Measurements from ENCODE around the gene APLP2. TPM values are rescaled to one million over a fixed set of nuclear protein-coding genes. Genes with fewer than 3 reads are reported as not detected.

Gene APLP2
- total RNA-seq, 2 donors from 2014 or later, result 326 to 454 TPM

DNA sequence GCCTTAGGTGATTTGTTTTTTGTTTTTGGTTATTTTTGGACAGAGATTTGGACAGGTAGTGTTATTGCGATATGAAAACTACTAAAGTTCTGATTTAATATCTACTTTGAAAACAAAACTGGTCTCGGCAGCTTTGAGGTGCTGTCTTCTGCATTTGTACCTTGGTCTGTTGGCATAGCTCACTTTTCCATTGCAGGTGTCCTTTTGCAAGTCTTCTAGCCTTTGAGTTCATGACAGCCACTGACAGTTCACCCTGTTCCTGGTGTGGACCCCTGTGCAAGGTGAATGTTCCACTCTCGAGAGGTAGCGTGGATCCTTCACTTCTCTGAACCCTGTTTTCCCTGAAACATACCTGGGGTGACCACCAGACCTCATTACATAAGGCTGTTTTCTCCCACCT is 45.0 kb downstream of the APLP2 start:
- Histone ChIP-seq H3K9me3 (no peaks in the 10 kb centered on the region), H3K27me3 (no peaks in the 10 kb centered on the region), H3K4me1 (peaks cover 0 to 15% of the 10 kb centered on the region in 2 donors), H3K36me3 (peaks cover 15% of the 10 kb centered on the region), H3K27ac (no peak overlapping the region), H3K4me3 (no peak overlapping the region)
- TF ChIP-seq, protein P1, sequence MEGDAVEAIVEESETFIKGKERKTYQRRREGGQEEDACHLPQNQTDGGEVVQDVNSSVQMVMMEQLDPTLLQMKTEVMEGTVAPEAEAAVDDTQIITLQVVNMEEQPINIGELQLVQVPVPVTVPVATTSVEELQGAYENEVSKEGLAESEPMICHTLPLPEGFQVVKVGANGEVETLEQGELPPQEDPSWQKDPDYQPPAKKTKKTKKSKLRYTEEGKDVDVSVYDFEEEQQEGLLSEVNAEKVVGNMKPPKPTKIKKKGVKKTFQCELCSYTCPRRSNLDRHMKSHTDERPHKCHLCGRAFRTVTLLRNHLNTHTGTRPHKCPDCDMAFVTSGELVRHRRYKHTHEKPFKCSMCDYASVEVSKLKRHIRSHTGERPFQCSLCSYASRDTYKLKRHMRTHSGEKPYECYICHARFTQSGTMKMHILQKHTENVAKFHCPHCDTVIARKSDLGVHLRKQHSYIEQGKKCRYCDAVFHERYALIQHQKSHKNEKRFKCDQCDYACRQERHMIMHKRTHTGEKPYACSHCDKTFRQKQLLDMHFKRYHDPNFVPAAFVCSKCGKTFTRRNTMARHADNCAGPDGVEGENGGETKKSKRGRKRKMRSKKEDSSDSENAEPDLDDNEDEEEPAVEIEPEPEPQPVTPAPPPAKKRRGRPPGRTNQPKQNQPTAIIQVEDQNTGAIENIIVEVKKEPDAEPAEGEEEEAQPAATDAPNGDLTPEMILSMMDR (IDR thresholded peaks at IDR 0.05), result no peak
- no peak for DNase-seq (ENCODE audit: low spot score)

DNA sequence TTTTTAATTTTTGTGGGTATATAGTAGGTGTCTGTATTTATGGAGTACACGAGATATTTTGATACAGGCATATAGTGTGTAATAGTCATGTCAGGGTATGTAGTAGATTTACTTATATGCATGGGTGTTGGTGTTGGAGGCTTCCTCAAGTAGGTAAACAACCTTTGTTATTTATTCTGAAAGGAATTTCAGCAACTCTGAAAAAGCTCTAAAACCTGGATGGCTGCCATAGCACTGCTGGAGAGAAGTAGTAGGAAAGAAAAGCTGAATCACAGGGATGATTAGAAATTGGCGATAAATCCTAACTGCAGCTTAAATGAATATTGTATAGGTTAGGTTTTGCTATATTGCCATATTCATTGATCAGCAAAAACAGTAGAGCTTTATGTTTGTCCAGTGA is 45.5 kb downstream of the APLP2 start:
- no peak overlapping the region for H3K27ac ChIP-seq
- TF ChIP-seq, protein P1 (IDR thresholded peaks at IDR 0.05), result no peak
- no peaks in the 10 kb centered on the region for H3K27me3 ChIP-seq
- peaks cover 0 to 15% of the 10 kb centered on the region in 2 donors for H3K4me1 ChIP-seq
- H3K36me3 ChIP-seq, result peaks cover 15% of the 10 kb centered on the region
- H3K9me3 ChIP-seq, result no peaks in the 10 kb centered on the region
- DNase-seq (ENCODE audit: low spot score), result no peak
- no peak overlapping the region for H3K4me3 ChIP-seq

DNA sequence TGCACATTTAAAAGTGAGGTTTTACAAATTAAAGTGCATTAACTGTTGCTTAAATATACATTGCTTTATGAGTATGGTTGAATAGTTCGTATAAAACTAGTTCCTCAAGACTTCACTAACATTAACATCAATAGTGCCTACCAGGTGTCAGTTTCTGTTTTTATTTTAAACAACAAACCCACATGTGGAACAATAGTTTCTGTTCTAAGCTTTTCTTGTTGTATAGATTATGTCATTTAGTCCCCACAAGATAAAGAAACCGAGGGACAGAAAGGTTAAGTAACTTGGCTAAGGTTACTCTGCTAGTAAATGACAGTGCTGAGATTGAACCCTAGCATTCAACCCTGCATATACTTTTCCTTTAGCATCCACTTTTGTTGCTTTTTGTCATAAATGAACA is 48.5 kb downstream of the APLP2 start:
- Histone ChIP-seq H3K27me3 (no peaks in the 10 kb centered on the region), H3K9me3 (no peaks in the 10 kb centered on the region), H3K27ac (no peak overlapping the region), H3K4me1 (peaks cover 0 to 12% of the 10 kb centered on the region in 2 donors), H3K36me3 (peaks cover 16% of the 10 kb centered on the region), H3K4me3 (no peak overlapping the region)
- no peak for DNase-seq (ENCODE audit: low spot score)
- TF ChIP-seq, protein P1 (IDR thresholded peaks at IDR 0.05), result no peak

DNA sequence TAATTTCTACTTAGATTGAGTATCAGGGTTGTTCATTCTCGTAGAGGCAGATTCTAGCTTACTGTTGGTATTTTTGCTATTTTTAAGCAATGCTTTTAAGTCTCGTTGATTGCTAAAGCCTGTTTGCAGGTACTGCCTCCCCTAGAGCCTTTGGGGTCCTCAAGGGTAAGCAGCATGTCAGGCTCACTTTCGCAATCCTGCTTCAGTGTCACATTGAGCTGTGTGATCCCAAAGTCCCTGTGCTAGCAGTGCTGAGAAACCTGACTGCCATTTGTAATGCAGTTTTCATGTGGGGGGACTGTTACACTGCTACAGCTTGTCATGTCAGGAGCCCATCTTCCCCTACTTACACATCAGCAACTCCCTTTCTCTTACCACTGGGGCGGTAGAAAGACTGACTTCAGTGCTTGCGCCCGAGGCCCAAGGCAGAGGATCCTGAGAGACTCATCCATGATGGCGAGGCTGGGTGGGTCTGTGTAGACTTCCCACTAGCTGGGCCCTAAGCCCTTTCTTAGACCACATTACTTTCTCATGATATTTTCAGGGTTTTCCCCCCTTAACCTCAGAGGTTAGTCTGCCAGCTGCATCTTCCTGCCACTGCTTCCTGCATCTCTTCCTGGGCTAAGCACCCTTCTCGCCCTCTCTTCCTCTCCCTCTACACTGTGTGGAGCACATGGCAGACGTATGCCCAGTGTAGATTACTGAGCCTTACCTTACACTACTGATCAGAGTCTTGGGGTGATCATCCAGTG is 49.1 kb downstream of the APLP2 start:
- no peak for DNase-seq (ENCODE audit: low spot score)
- Histone ChIP-seq H3K4me1 (peaks cover 0 to 15% of the 10 kb centered on the region in 2 donors), H3K36me3 (peaks cover 22% of the 10 kb centered on the region)

DNA sequence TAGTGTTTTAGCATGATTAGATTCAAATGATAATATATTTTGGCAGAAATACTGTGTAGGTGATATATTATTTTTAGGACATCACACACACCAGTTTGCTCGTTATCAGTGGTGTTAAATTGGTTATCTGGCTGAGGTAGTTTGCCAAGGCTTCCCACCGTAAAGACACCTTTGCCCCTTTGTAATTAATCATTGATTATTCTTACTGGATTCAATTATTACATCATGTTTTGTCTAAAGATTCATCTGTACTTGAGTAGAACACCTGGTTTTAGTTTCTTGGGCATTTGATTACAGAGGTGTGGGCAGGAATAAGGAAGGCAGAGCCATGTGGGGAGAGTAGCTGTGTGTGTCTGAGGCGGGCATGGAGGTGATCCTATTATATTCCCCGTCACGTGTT is 50.4 kb downstream of the APLP2 start:
- Histone ChIP-seq H3K27me3 (no peaks in the 10 kb centered on the region), H3K36me3 (peaks cover 22% of the 10 kb centered on the region), H3K4me3 (no peak overlapping the region), H3K27ac (no peak overlapping the region), H3K4me1 (peaks cover 0 to 21% of the 10 kb centered on the region in 2 donors), H3K9me3 (no peaks in the 10 kb centered on the region)
- TF ChIP-seq, protein P1 (IDR thresholded peaks at IDR 0.05), result no peak
- no peak for DNase-seq (ENCODE audit: low spot score)

More for the DNA sequence above, 49.1 kb downstream of the APLP2 start:
- TF ChIP-seq, protein P1 (IDR thresholded peaks at IDR 0.05), result no peak
- Histone ChIP-seq H3K27ac (no peak overlapping the region), H3K9me3 (no peaks in the 10 kb centered on the region), H3K27me3 (no peaks in the 10 kb centered on the region), H3K4me3 (no peak overlapping the region)

Data from right atrium auricular region (tissue), 2 donors.